Chondrocyte (in vitro differentiated cells): ENCODE data around the gene MUC20. TPM values are rescaled to one million over a fixed set of nuclear protein-coding genes. Genes with fewer than 3 reads are reported as not detected.
A peak's percentile ranks its signal among the peaks of the same experiment; 100 is the strongest.
"Not testable (repeated sequence)": the region's sequence is repeated elsewhere in the genome, so short reads cannot be mapped to it uniquely, and the experiment has no call there.

Source experiments
- DNase-seq: peaks from one replicate; pipeline ENCODE4 v3.0.0; 2021; ENCODE audit warnings: mixed read lengths, low spot score
- H3K27ac Mint-ChIP-seq: one replicate; pipeline ENCODE4 v1.8.0; 2021; ENCODE audit warnings: mild to moderate bottlenecking, moderate library complexity, mixed read lengths; ENCODE audit not compliant: unreplicated experiment
- H3K27me3 Mint-ChIP-seq: 2 replicates; pipeline ENCODE4 v1.8.0; 2021; ENCODE audit warnings: low read depth, mixed read lengths
- H3K36me3 Mint-ChIP-seq: 2 replicates; pipeline ENCODE4 v1.8.0; 2021; ENCODE audit warnings: low read depth, mixed read lengths
- H3K4me1 Mint-ChIP-seq: 2 replicates; pipeline ENCODE4 v1.8.0; 2021; ENCODE audit warnings: low read depth, mild to moderate bottlenecking, mixed read lengths
- H3K4me3 Mint-ChIP-seq: one replicate; pipeline ENCODE4 v1.8.0; 2021; ENCODE audit warnings: mild to moderate bottlenecking, moderate library complexity, mixed read lengths; ENCODE audit not compliant: unreplicated experiment
- H3K9me3 Mint-ChIP-seq: 2 replicates; pipeline ENCODE4 v1.8.0; 2021; ENCODE audit warnings: low read depth, mixed read lengths
- total RNA-seq: library from RNA; stranded (reverse); gene quantifications from 3 replicates; pipeline ENCODE4 v1.2.1, GENCODE V29; 2021
- TF ChIP-seq, protein P1 (sequence below): fragments of 200-600 bp; sonication (generic); IDR thresholded peaks from 2 replicates; pipeline ENCODE4 v1.5.0; 2021; ENCODE audit warnings: antibody characterized with exemption, mild to moderate bottlenecking, moderate library complexity

The MUC20 gene
- total RNA-seq, 1 donor from 2014 or later: 3.0 TPM

DNA sequence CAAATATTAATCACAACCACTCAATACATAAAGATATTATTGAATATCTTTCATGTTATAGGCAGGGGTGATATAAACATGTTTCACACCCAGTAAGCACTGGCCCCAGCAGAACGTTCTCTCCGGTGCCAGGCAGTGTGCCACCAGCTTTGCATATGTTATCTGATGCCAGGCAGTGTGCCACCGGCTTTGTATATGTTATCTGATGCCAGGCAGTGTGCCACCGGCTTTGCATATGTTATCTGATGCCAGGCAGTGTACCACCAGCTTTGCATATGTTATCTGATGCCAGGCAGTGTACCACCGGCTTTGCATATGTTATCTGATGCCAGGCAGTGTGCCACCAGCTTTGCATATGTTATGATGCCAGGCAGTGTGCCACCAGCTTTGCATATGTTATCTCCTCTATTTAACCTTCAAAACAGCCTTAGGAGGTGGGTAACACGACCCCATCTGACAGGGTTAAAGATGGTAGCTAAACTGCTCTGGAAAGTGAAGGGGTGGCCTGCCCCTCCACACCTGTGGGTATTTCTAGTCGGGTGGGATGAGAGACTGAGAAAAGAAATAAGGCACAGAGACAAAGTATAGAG is 6.9 kb downstream of the MUC20 start:
- no peaks in the 10 kb centered on the region for H3K4me1 Mint-ChIP-seq
- H3K4me3 Mint-ChIP-seq: no peak overlapping the region
- H3K9me3 Mint-ChIP-seq: no peaks in the 10 kb centered on the region
- H3K27me3 Mint-ChIP-seq: no peaks in the 10 kb centered on the region
- peak; percentile 87 for DNase-seq
- H3K27ac Mint-ChIP-seq: no peak overlapping the region
- H3K36me3 Mint-ChIP-seq: peaks cover 12% of the 10 kb centered on the region
- TF ChIP-seq, protein P1, sequence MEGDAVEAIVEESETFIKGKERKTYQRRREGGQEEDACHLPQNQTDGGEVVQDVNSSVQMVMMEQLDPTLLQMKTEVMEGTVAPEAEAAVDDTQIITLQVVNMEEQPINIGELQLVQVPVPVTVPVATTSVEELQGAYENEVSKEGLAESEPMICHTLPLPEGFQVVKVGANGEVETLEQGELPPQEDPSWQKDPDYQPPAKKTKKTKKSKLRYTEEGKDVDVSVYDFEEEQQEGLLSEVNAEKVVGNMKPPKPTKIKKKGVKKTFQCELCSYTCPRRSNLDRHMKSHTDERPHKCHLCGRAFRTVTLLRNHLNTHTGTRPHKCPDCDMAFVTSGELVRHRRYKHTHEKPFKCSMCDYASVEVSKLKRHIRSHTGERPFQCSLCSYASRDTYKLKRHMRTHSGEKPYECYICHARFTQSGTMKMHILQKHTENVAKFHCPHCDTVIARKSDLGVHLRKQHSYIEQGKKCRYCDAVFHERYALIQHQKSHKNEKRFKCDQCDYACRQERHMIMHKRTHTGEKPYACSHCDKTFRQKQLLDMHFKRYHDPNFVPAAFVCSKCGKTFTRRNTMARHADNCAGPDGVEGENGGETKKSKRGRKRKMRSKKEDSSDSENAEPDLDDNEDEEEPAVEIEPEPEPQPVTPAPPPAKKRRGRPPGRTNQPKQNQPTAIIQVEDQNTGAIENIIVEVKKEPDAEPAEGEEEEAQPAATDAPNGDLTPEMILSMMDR: no peak

DNA sequence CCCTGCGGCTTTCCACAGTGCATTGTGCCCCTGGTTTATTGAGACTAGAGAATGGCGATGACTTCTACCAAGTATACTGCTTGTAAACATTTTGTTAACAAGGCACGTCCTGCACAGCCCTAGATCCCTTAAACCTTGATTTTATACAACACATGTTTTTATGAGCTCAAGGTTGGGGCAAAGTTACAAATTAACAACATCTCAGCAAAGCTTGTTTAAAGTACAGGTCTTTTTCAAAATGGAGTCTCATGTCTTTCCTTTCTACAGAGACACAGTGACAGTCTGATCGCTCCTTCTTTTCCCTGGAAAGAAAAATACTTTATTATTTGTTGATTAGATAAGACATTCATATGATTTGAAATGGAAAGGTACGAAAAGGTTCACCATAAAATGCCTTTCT is 8.0 kb downstream of the MUC20 start:
- not testable (repeated sequence) for H3K9me3 Mint-ChIP-seq, H3K27ac Mint-ChIP-seq

GRCh38 chr3:195729476-195730251 is 8.9 kb downstream of the MUC20 start:
- Mint-ChIP-seq H3K4me1 (no peaks in the 10 kb centered on the region), H3K9me3 (no peaks in the 10 kb centered on the region), H3K4me3 (no peak overlapping the region), H3K27me3 (no peaks in the 10 kb centered on the region), H3K36me3 (peaks cover 17% of the 10 kb centered on the region), H3K27ac (no peak overlapping the region)
- peak; percentile 93 for DNase-seq
- TF ChIP-seq, protein P1: no peak

More for the DNA sequence above, 8.0 kb downstream of the MUC20 start:
- not testable (repeated sequence) for H3K27me3 Mint-ChIP-seq, DNase-seq, H3K4me3 Mint-ChIP-seq, H3K4me1 Mint-ChIP-seq
- H3K36me3 Mint-ChIP-seq: peaks cover 17% of the 10 kb centered on the region

- peak; percentile 91 for DNase-seq
- no peaks in the 10 kb centered on the region for H3K4me1 Mint-ChIP-seq
- peaks cover 9% of the 10 kb centered on the region for H3K27me3 Mint-ChIP-seq
- H3K9me3 Mint-ChIP-seq: no peaks in the 10 kb centered on the region
- H3K36me3 Mint-ChIP-seq: peaks cover 25% of the 10 kb centered on the region
- TF ChIP-seq, protein P1: no peak
- no peak overlapping the region for H3K27ac Mint-ChIP-seq
- H3K4me3 Mint-ChIP-seq: no peak overlapping the region
Observed at GRCh38 chr3:195731356-195731905, 10.7 kb downstream of the MUC20 start.

DNA sequence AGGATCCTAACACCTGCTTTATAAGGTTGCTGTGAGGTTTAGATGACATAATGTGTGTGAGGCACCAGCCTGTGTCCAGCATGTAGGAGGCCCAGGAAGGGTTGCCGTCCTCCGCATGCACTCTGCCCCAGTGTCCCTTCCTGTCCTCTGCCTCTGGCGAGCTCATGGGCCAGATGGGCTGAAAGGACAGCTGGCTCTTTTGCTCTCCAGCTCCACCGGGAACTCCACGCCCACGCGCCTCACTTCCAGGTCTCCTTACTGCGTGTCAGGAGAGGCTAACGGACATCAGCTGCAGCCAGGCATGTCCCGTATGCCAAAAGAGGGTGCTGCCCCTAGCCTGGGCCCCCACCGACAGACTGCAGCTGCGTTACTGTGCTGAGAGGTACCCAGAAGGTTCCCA is 12.2 kb downstream of the MUC20 start:
- Mint-ChIP-seq H3K9me3 (no peaks in the 10 kb centered on the region), H3K4me3 (no peak overlapping the region), H3K4me1 (no peaks in the 10 kb centered on the region), H3K27ac (no peak overlapping the region), H3K27me3 (peaks cover 13% of the 10 kb centered on the region), H3K36me3 (peaks cover 27% of the 10 kb centered on the region)
- DNase-seq: peak; percentile 97
- TF ChIP-seq, protein P1: no peak
